GM19455 (cell line): Measurements from ENCODE around the gene TPRX2.
"Not testable (repeated sequence)": the region's sequence is repeated elsewhere in the genome, so short reads cannot be mapped to it uniquely, and the experiment has no call there.

Source experiments
- ATAC-seq: cut with Tn5 transposase; IDR thresholded peaks from one replicate; pipeline ENCODE4 v1.9.1; 2021; ENCODE audit not compliant: unreplicated experiment

The TPRX2 gene

GRCh38 chr19:47858646-47859285 is at the start of gene TPRX2:
Gene TPRX2, plus strand, starts transcription at chr19:47859235. Its CDS starts 12 bp downstream, at chr19:47859247.
- ATAC-seq: not testable (repeated sequence)

- no peak for ATAC-seq
Observed at GRCh38 chr19:47813304-47813994, 45.6 kb upstream of the TPRX2 start.

GRCh38 chr19:47813995-47814328 is 45.1 kb upstream of the TPRX2 start:
- no peak for ATAC-seq

GRCh38 chr19:47816270-47816669 is 42.8 kb upstream of the TPRX2 start:
- not testable (repeated sequence) for ATAC-seq

- not testable (repeated sequence) for ATAC-seq
Observed at GRCh38 chr19:47818221-47818620, 40.8 kb upstream of the TPRX2 start.

GRCh38 chr19:47819858-47820257 is 39.2 kb upstream of the TPRX2 start:
- ATAC-seq: no peak

- no peak for ATAC-seq
Observed at GRCh38 chr19:47820410-47820809, 38.6 kb upstream of the TPRX2 start.

GRCh38 chr19:47821460-47822020 is 37.5 kb upstream of the TPRX2 start, which contains the start of gene CRX:
Gene CRX, plus strand, starts transcription at chr19:47821937. Its CDS starts 12,507 bp downstream, at chr19:47834444.
- no peak for ATAC-seq

- ATAC-seq: no peak
Observed at GRCh38 chr19:47824396-47824795, 34.6 kb upstream of the TPRX2 start.

- ATAC-seq: no peak
Observed at GRCh38 chr19:47826800-47827199, 32.2 kb upstream of the TPRX2 start.

GRCh38 chr19:47832723-47833122 is 26.3 kb upstream of the TPRX2 start:
- no peak for ATAC-seq

GRCh38 chr19:47836038-47836437 is 23.0 kb upstream of the TPRX2 start:
- ATAC-seq: no peak

- no peak for ATAC-seq
Observed at GRCh38 chr19:47839411-47839810, 19.6 kb upstream of the TPRX2 start.

GRCh38 chr19:47839913-47840312 is 19.1 kb upstream of the TPRX2 start:
- ATAC-seq: no peak

GRCh38 chr19:47842941-47843340 is 16.1 kb upstream of the TPRX2 start:
- ATAC-seq: no peak

- ATAC-seq: no peak
Observed at GRCh38 chr19:47848425-47848822, 10.6 kb upstream of the TPRX2 start.

- ATAC-seq: no peak
Observed at GRCh38 chr19:47848823-47849473, 10.1 kb upstream of the TPRX2 start.

- no peak for ATAC-seq
Observed at GRCh38 chr19:47853003-47853402, 6.0 kb upstream of the TPRX2 start.

GRCh38 chr19:47854459-47854858 is 4.6 kb upstream of the TPRX2 start:
- ATAC-seq: no peak

GRCh38 chr19:47858231-47858630 is 804 bp upstream of the TPRX2 start:
- not testable (repeated sequence) for ATAC-seq

- not testable (repeated sequence) for ATAC-seq
Observed at GRCh38 chr19:47859838-47860237, 803 bp downstream of the TPRX2 start.
